Gastroesophageal sphincter (tissue), 4 donors: ENCODE measurements around the gene FAM110D. TPM values are rescaled to one million over a fixed set of nuclear protein-coding genes. Genes with fewer than 3 reads are reported as not detected.

Experiments
- ATAC-seq: fragments of 150-250 bp; one replicate; pipeline ENCODE4 v1.9.1; 2016; ENCODE audit warnings: mild to moderate bottlenecking, moderate library complexity
- H3K27ac ChIP-seq, 4 donors: fragments of 200-600 bp; sonication (generic) in 3 of 4; 1 replicate in 3 of 4; 2 replicates in 1 of 4; pipeline ENCODE4 v1.5.1; 2016 to 2019
- H3K27me3 ChIP-seq: fragments of 200-600 bp; sonication (generic); one replicate; pipeline ENCODE4 v1.5.1; 2019
- H3K36me3 ChIP-seq, 2 donors: fragments of 200-600 bp; sonication (generic); one replicate each; pipeline ENCODE4 v1.5.1; 2019; ENCODE audit warnings: control low read depth in 1 of 2
- H3K4me1 ChIP-seq, 3 donors: fragments of 200-600 bp; sonication (generic); 1 replicate in 2 of 3; 2 replicates in 1 of 3; pipeline ENCODE4 v1.5.1; 2016 to 2019; ENCODE audit warnings: control low read depth in 2 of 3
- H3K4me3 ChIP-seq, 2 donors: fragments of 200-600 bp; sonication (generic); one replicate each; pipeline ENCODE4 v1.5.1; 2019; ENCODE audit warnings: mild to moderate bottlenecking in 1 of 2, moderate library complexity in 1 of 2
- H3K9me3 ChIP-seq, 3 donors: fragments of 200-600 bp; sonication (generic); one replicate each; pipeline ENCODE4 v1.5.1; 2017 to 2019; ENCODE audit warnings: control low read depth in 2 of 3
- CTCF ChIP-seq, 4 experiments: fragments of 200-600 bp in 2 of 4; fragments of 450-650 bp in 2 of 4; sonication (generic) in 1 of 4; IDR thresholded peaks; one replicate each; pipeline ENCODE4 v1.5.1; 2017 to 2019; ENCODE audit warnings: antibody characterized with exemption in 4 of 4, mild to moderate bottlenecking in 2 of 4, moderate library complexity in 2 of 4
- EP300 ChIP-seq: sonication (generic); formaldehyde crosslinking; IDR thresholded peaks from one replicate; pipeline ENCODE4 v1.6.1; 2017; ENCODE audit warnings: antibody characterized with exemption, mild to moderate bottlenecking
- POLR2A ChIP-seq, 2 donors: fragments of 450-650 bp; IDR thresholded peaks; one replicate each; pipeline ENCODE4 v1.6.1; 2017; ENCODE audit warnings: antibody characterized with exemption in 2 of 2, mild to moderate bottlenecking in 2 of 2, moderate library complexity in 1 of 2
- POLR2AphosphoS5 ChIP-seq: sonication (generic); formaldehyde crosslinking; IDR thresholded peaks from one replicate; pipeline ENCODE4 v1.6.1; 2017; ENCODE audit warnings: antibody characterized with exemption
- WGBS, 2 donors: methylation state at CpG; one replicate each; pipeline ENCODE4 v1.1.5; 2018; ENCODE audit warnings: low coverage in 1 of 2; 5-methylcytosine and 5-hydroxymethylcytosine counted together
- total RNA-seq, 4 donors: library from RNA; depleted of rRNA; stranded (reverse); fragments of >200 nt; gene quantifications; one replicate each; pipeline ENCODE4 v1.1.0, GENCODE V29; 2016

Gene FAM110D
- total RNA-seq, 4 donors from 2014 or later = 3.4 to 12.5 (median 7.7) TPM

DNA sequence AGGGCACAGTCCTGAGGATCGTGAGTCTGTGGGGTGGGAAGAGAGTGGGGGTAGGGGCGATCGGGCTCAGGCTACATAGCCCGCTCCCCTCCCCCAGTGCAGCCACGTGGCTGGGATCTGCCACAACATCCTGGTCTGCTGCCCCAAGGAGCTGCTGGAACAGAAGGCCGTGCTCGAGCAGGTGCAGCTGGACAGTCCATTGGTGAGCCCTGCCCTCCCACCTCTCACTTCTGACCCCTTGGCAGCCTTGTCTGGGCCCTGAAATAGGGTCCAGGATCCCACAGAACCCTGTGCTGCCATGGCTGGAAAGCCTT, 23.5 kb downstream of the FAM110D start:
- Histone ChIP-seq H3K9me3 (no peaks in the 10 kb centered on the region), H3K27me3 (no peaks in the 10 kb centered on the region), H3K4me1 (no peaks in the 10 kb centered on the region), H3K27ac (no peak overlapping the region), H3K36me3 (no peaks in the 10 kb centered on the region), H3K4me3 (no peak overlapping the region)
- TF ChIP-seq POLR2A (IDR thresholded peaks at IDR 0.05) (no peak), POLR2AphosphoS5 (no peak), EP300 (no peak), CTCF (IDR thresholded peaks at IDR 0.05) (no peak)
- WGBS, 2 donors = no CpG with 5 or more reads among the region's 7 CpGs
- no peak for ATAC-seq

- TF ChIP-seq POLR2A (IDR thresholded peaks at IDR 0.05) (no peak), POLR2AphosphoS5 (no peak), CTCF (IDR thresholded peaks at IDR 0.05) (no peak), EP300 (no peak)
- no peak overlapping the region for H3K27ac ChIP-seq
- ATAC-seq = no peak
- no peaks in the 10 kb centered on the region for H3K27me3 ChIP-seq
- H3K36me3 ChIP-seq = no peaks in the 10 kb centered on the region
- no peaks in the 10 kb centered on the region for H3K4me1 ChIP-seq
- WGBS, 2 donors = no CpG with 5 or more reads among the region's 7 CpGs
- H3K9me3 ChIP-seq = no peaks in the 10 kb centered on the region
- H3K4me3 ChIP-seq = no peak overlapping the region
Observed at GRCh38 chr1:26184086-26184485, 25.2 kb downstream of the FAM110D start.

- no peaks in the 10 kb centered on the region for H3K4me1 ChIP-seq
- TF ChIP-seq POLR2A (IDR thresholded peaks at IDR 0.05) (no peak), POLR2AphosphoS5 (no peak), CTCF (IDR thresholded peaks at IDR 0.05) (no peak), EP300 (no peak)
- no peaks in the 10 kb centered on the region for H3K9me3 ChIP-seq
- 83 to 96% methylated on average over 1 to 11 of the region's 21 CpGs for WGBS, 2 donors
- H3K27me3 ChIP-seq = no peaks in the 10 kb centered on the region
- H3K36me3 ChIP-seq = no peaks in the 10 kb centered on the region
- ATAC-seq = no peak
- no peak overlapping the region for H3K4me3 ChIP-seq
- H3K27ac ChIP-seq = no peak overlapping the region
Observed at GRCh38 chr1:26184883-26185282, 26.0 kb downstream of the FAM110D start.

- WGBS, 2 donors = 100% methylated on average over 1 of the region's 6 CpGs; no CpG with 5 or more reads in 1 of the 2 donors
- Histone ChIP-seq H3K4me1 (no peaks in the 10 kb centered on the region), H3K27ac (no peak overlapping the region), H3K36me3 (no peaks in the 10 kb centered on the region), H3K4me3 (no peak overlapping the region), H3K27me3 (no peaks in the 10 kb centered on the region), H3K9me3 (no peaks in the 10 kb centered on the region)
- no peak for ATAC-seq
- TF ChIP-seq POLR2AphosphoS5 (no peak), POLR2A (IDR thresholded peaks at IDR 0.05) (no peak), EP300 (no peak), CTCF (IDR thresholded peaks at IDR 0.05) (no peak)
Observed at GRCh38 chr1:26187882-26188281, 29.0 kb downstream of the FAM110D start.

GRCh38 chr1:26188477-26188876, 29.6 kb downstream of the FAM110D start:
- no peak for ATAC-seq
- no peaks in the 10 kb centered on the region for H3K9me3 ChIP-seq
- WGBS, 2 donors = no CpG with 5 or more reads among the region's 8 CpGs
- H3K4me3 ChIP-seq = no peak overlapping the region
- H3K27me3 ChIP-seq = no peaks in the 10 kb centered on the region
- H3K36me3 ChIP-seq = no peaks in the 10 kb centered on the region
- TF ChIP-seq CTCF (IDR thresholded peaks at IDR 0.05) = no peak
- no peak for TF ChIP-seq POLR2A (IDR thresholded peaks at IDR 0.05)
- no peak overlapping the region for H3K27ac ChIP-seq
- H3K4me1 ChIP-seq = no peaks in the 10 kb centered on the region
